MM.1S (cell line): ENCODE results near the gene NPIPB13.
A peak's percentile ranks its signal among the peaks of the same experiment; 100 is the strongest.
"Not testable (repeated sequence)": the region's sequence is repeated elsewhere in the genome, so short reads cannot be mapped to it uniquely, and the experiment has no call there.

Experiments used
- DNase-seq: peaks from one replicate; pipeline ENCODE4 v3.0.0-alpha.2; 2015
- H2AFZ ChIP-seq: fragments of 300-600 bp; sonication (generic); 2 replicates; pipeline ENCODE4 v1.6.0; 2016; ENCODE audit warnings: antibody characterized with exemption, low read length
- H3F3A ChIP-seq: fragments of 300-600 bp; sonication (generic); 2 replicates; pipeline ENCODE4 v1.6.1; 2016; ENCODE audit warnings: mild to moderate bottlenecking, antibody characterized with exemption, low read length, moderate library complexity, mixed read lengths; ENCODE audit not compliant: insufficient read depth
- H3K27ac ChIP-seq: fragments of 300-600 bp; sonication (generic); 2 replicates; pipeline ENCODE4 v1.5.1; 2016; ENCODE audit warnings: mild to moderate bottlenecking, low read length
- H3K27me3 ChIP-seq: fragments of 300-600 bp; sonication (generic); replicated peaks from 2 replicates; pipeline ENCODE4 v1.6.0; 2016; ENCODE audit warnings: low read length; ENCODE audit not compliant: insufficient read depth
- H3K36me3 ChIP-seq: fragments of 300-600 bp; sonication (generic); replicated peaks from 2 replicates; pipeline ENCODE4 v1.6.1; 2016; ENCODE audit warnings: mild to moderate bottlenecking, low read length, mixed read lengths; ENCODE audit not compliant: insufficient read depth
- H3K4me1 ChIP-seq: fragments of 300-600 bp; sonication (generic); 2 replicates; pipeline ENCODE4 v1.6.1; 2016; ENCODE audit warnings: low read length, mixed read lengths
- H3K4me2 ChIP-seq: fragments of 300-600 bp; sonication (generic); 2 replicates; pipeline ENCODE4 v1.6.0; 2016; ENCODE audit warnings: low read depth, low read length
- H3K4me3 ChIP-seq: fragments of 300-600 bp; sonication (generic); 2 replicates; pipeline ENCODE4 v1.5.1; 2016; ENCODE audit warnings: low read length, mixed read lengths
- H3K79me2 ChIP-seq: fragments of 300-600 bp; sonication (generic); 2 replicates; pipeline ENCODE4 v1.6.1; 2016; ENCODE audit warnings: mixed run types, low read length, mixed read lengths
- H3K9ac ChIP-seq: fragments of 300-600 bp; sonication (generic); 2 replicates; pipeline ENCODE4 v1.6.1; 2016; ENCODE audit warnings: low read length, mixed read lengths
- H3K9me2 ChIP-seq: fragments of 300-600 bp; sonication (generic); replicated peaks from 2 replicates; pipeline ENCODE4 v1.6.1; 2016; ENCODE audit warnings: mild to moderate bottlenecking, low read length, mixed read lengths; ENCODE audit not compliant: insufficient read depth
- H3K9me3 ChIP-seq: fragments of 300-600 bp; sonication (generic); replicated peaks from 2 replicates; pipeline ENCODE4 v1.6.1; 2016; ENCODE audit warnings: mild to moderate bottlenecking, low read length, mixed read lengths; ENCODE audit not compliant: insufficient read depth
- H4K20me1 ChIP-seq: fragments of 300-600 bp; sonication (generic); 2 replicates; pipeline ENCODE4 v1.6.1; 2016; ENCODE audit warnings: mild to moderate bottlenecking, low read length, moderate library complexity, mixed read lengths; ENCODE audit not compliant: insufficient read depth

The NPIPB13 gene

DNA sequence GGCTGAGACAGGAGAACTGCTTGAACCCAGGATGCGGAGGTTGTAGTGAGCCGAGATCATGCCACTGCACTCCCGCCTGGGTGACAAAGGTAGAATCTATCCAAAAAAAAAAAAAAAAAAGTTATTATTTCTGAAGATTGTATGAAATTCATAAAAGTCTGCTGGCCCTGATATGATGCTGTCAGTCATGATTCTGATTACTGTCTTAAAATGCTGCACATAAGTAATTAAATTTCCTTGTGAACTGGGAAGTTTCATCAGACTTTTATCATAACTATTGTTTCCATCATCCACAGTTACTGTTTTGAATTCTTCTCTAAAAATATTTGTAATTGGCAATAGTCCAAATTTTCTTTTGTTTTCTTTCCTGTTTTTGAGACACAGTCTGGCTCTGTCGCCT is at the start of gene NPIPB13:
TSS of gene NPIPB13 (minus strand) at position 101 of the 400 bp plus-strand sequence. CDS start 2,906 bp downstream, outside the sequence.
- not testable (repeated sequence) for H3K4me1 ChIP-seq, H3K9ac ChIP-seq, H3K27ac ChIP-seq, H3K4me3 ChIP-seq, DNase-seq, H2AFZ ChIP-seq, H3K9me3 ChIP-seq, H3F3A ChIP-seq, H3K4me2 ChIP-seq, H3K9me2 ChIP-seq, H4K20me1 ChIP-seq, H3K27me3 ChIP-seq, H3K36me3 ChIP-seq, H3K79me2 ChIP-seq

DNA sequence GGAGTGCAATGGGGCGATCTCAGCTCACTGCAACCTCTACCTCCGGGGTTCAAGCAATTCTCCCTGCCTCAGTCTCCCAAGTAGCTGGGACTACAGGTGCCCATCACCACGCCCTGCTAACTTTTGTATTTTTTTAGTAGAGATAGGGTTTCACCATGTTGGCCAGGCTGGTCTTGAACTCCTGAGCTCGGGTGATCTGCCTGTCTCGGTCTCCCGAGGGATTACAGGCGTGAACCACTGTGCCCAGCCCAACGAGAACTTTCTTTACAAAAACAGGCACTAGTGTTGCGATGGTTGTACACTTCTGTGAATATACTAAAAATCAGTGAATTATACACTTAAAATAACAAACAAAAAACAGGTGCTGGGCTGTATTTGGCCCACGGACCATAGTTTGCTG is 34.1 kb upstream of the NPIPB13 start:
- H3K4me3 ChIP-seq, H3F3A ChIP-seq, H3K9me3 ChIP-seq: not testable (repeated sequence)

DNA sequence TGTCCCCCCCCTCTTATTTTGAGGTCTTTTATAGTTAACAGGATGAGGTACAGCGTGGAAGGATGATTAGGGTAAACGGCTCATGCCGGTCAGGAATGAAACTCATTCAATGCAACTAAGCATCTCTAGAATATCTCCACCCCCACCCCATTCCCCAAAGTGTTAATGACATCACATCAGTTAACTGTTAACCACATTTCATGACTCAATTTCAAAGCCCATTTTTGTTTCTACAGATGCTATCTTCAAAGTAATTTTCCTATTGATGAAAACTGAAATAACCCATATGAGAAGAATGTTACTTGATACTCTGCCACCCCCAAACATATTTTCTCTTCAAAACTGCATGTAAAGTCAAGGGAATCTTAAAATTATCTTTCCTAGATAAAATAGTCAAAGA is 30.2 kb upstream of the NPIPB13 start:
- not testable (repeated sequence) for H3K4me2 ChIP-seq, H3K79me2 ChIP-seq, H3K36me3 ChIP-seq, H4K20me1 ChIP-seq, H3K27ac ChIP-seq, H3K4me3 ChIP-seq, DNase-seq, H3K9me2 ChIP-seq, H2AFZ ChIP-seq, H3K9me3 ChIP-seq, H3K9ac ChIP-seq, H3K4me1 ChIP-seq, H3F3A ChIP-seq, H3K27me3 ChIP-seq

More for the DNA sequence above, 34.1 kb upstream of the NPIPB13 start:
- H3K27me3 ChIP-seq, H2AFZ ChIP-seq, H3K9me2 ChIP-seq, H3K36me3 ChIP-seq, DNase-seq, H3K4me1 ChIP-seq, H3K27ac ChIP-seq, H4K20me1 ChIP-seq, H3K4me2 ChIP-seq, H3K79me2 ChIP-seq, H3K9ac ChIP-seq: not testable (repeated sequence)

DNA sequence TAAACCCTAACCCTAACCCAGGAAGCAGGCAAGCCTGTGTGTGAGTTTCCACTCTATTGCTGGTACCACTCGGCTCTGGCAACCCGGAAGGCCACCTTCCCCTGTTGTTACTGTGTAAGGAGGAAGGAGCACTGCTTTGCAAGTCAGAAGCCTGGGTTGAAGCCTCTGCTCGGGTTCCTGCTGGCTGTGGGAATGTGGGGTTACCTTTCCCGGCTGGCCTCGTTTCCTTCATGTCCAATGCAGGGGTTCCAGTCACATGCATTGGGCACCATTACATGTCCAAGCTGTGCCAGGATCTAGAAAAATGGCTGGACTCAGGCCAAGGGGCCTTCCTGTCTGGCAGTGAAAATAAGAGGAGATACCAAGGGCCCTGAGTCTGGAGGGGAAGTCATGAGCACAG is 31.2 kb downstream of the NPIPB13 start:
- not testable (repeated sequence) for H3K27ac ChIP-seq, H3K36me3 ChIP-seq, H3K9me3 ChIP-seq, H4K20me1 ChIP-seq, H3K27me3 ChIP-seq, H3K4me3 ChIP-seq, H2AFZ ChIP-seq, H3K9ac ChIP-seq, H3K79me2 ChIP-seq, H3K4me1 ChIP-seq, H3F3A ChIP-seq, H3K4me2 ChIP-seq, DNase-seq, H3K9me2 ChIP-seq

DNA sequence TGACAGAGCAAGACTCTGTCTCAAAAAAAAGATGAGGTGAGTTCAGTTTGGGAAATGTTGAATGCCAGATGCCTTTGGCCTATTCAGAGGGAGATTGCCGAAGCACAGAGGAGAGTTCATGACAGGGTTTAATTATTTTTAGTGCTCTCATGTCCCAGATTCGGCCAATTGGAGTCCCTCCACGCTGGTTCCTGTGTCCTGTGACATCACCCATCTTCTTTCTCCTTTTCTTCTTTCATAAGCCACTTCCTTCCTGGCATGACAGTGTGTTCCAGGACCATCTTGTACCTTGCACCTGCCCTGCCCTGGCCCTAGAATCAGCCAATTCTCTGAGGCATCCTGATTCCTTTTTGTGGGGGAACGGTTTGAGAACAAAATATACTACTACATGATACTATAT is 36.9 kb downstream of the NPIPB13 start:
- not testable (repeated sequence) for H3K79me2 ChIP-seq, H2AFZ ChIP-seq, H4K20me1 ChIP-seq, H3K9me2 ChIP-seq, H3K4me2 ChIP-seq, H3K36me3 ChIP-seq, H3K9me3 ChIP-seq, H3K27ac ChIP-seq, H3K4me3 ChIP-seq, H3K9ac ChIP-seq, DNase-seq, H3K4me1 ChIP-seq, H3K27me3 ChIP-seq, H3F3A ChIP-seq

DNA sequence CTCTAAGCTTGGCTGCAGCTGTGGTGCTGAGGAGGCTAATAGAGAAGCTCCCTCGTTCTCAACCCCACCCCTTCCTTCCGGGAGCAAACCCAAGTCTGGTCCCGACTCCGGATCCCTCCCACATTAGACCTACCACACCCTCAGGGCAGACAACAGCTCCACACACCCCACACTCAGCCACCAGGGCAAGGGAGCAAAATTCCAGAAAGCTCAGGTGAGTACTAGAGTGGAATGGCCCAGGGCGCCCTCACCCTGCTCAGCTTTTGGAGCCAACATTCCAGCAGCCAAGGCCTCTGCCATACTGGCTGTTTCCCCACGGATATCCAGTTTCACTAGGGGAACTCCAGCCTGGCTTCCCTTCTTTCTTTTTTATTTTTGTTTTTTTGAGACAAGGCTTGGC is 39.2 kb downstream of the NPIPB13 start:
- not testable (repeated sequence) for H3K4me2 ChIP-seq, H4K20me1 ChIP-seq, H3K9me2 ChIP-seq, H3K4me3 ChIP-seq, H3K27me3 ChIP-seq, H3K9me3 ChIP-seq, H3K36me3 ChIP-seq, H3K79me2 ChIP-seq, H2AFZ ChIP-seq, H3F3A ChIP-seq, H3K27ac ChIP-seq, H3K4me1 ChIP-seq, H3K9ac ChIP-seq, DNase-seq

DNA sequence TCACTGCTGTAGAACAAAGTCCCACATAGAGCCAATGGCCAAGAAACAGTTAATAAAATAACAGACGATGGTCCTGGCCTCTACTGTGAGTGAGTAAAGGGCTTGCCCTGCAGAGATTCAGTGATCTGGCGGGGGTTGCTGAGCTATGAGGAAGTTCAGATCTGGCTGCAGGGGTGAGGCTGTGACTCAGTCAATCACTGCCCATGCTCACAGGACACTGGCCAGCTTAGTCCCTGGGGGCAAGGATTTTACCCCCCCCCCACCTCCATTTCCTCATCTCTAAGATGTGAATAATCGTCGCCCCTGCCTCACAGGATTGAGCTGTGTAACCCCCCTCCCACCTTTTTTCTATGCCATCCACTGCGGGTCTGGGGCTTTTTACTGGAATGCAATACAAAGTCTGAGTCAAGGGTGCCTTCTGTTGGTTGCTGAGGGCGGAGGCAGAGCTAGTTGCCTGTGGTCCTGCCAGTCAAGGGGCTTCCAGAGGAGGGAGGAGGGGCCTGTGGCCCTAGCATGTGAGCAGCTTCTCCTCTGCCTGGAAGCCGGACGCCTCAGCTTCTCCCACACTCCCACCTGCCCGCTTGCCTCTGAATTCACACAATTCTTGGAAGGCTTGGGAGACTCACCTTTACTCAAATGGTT is 41.1 kb downstream of the NPIPB13 start:
- H3K9ac ChIP-seq, H3K4me3 ChIP-seq, H2AFZ ChIP-seq, H3K27ac ChIP-seq, H3K79me2 ChIP-seq, H4K20me1 ChIP-seq, H3K9me2 ChIP-seq, H3K27me3 ChIP-seq, H3K36me3 ChIP-seq, H3K9me3 ChIP-seq, DNase-seq, H3K4me2 ChIP-seq, H3K4me1 ChIP-seq, H3F3A ChIP-seq: not testable (repeated sequence)

DNA sequence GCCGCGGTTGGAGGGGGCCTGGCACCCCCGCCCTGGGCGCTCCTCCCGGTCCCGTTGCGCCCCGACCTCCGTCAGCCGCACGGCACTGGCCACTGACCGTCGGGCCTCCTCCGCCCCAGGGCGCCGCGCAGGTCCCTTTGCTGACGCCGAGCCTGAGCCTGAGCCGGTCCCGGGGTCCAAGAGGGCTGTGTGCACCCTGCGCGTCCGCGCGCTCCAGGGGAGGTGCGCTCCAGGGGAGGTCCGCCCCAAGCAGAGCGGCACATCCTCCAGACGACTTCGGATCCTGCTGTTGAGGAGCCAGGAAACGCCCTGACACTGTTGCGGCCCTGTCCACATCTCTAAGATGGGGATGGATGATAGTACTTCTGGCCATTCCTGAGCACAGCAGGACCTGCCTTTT is 42.0 kb downstream of the NPIPB13 start:
- H3K4me2 ChIP-seq: peak overlapping the region; percentile 55; the same call in 1 of the 2 replicates
- H3K4me1 ChIP-seq, H3K9me2 ChIP-seq, H3K9ac ChIP-seq, H3K9me3 ChIP-seq, H3K36me3 ChIP-seq, H3K27ac ChIP-seq, H4K20me1 ChIP-seq, DNase-seq, H3F3A ChIP-seq, H3K27me3 ChIP-seq, H2AFZ ChIP-seq, H3K79me2 ChIP-seq: not testable (repeated sequence)
- peak overlapping the region; percentile 56 for H3K4me3 ChIP-seq
